CD14-positive monocyte (primary cell): ENCODE data around the gene GUCY1A1. TPM values are rescaled to one million over a fixed set of nuclear protein-coding genes. Genes with fewer than 3 reads are reported as not detected.

ENCODE experiments used
- DNase-seq, 3 donors: peaks; one replicate each; pipeline ENCODE4 v3.0.0-alpha.2; 2011 to 2022
- H2AFZ ChIP-seq: 2 replicates; pipeline ENCODE4 v1.6.0; 2012; ENCODE audit warnings: mild to moderate bottlenecking, low read depth, low read length, inconsistent platforms; ENCODE audit not compliant: insufficient read depth, poor library complexity, severe bottlenecking
- H3K27ac ChIP-seq, 2 donors: 1 replicate in 1 of 2; 2 replicates in 1 of 2; pipeline ENCODE4 v1.5.1; 2012 to 2013; ENCODE audit warnings: low read length in 2 of 2, control low read depth in 1 of 2, inconsistent platforms in 1 of 2, low read depth in 1 of 2, mild to moderate bottlenecking in 1 of 2
- H3K27me3 ChIP-seq, 2 donors: one replicate each; pipeline versions ENCODE4 v1.6.0 to v1.6.1; 2011 to 2013; ENCODE audit warnings: low read length in 2 of 2; ENCODE audit not compliant: control insufficient read depth in 2 of 2, insufficient read depth in 2 of 2
- H3K36me3 ChIP-seq, 2 donors: replicated peaks in 1 of 2; 1 replicate in 1 of 2; 2 replicates in 1 of 2; pipeline versions ENCODE4 v1.5.1 to v1.6.1; 2012 to 2013; ENCODE audit warnings: low read length in 2 of 2, control low read depth in 1 of 2, inconsistent platforms in 1 of 2, mild to moderate bottlenecking in 1 of 2; ENCODE audit not compliant: insufficient read depth in 2 of 2, control insufficient read depth in 1 of 2
- H3K4me1 ChIP-seq, 2 donors: 1 replicate in 1 of 2; 2 replicates in 1 of 2; pipeline versions ENCODE4 v1.5.1 to v1.6.1; 2012 to 2013; ENCODE audit warnings: low read length in 2 of 2, control low read depth in 1 of 2, inconsistent platforms in 1 of 2, mild to moderate bottlenecking in 1 of 2, moderate library complexity in 1 of 2; ENCODE audit not compliant: insufficient read depth in 2 of 2, control insufficient read depth in 1 of 2
- H3K4me2 ChIP-seq: replicated peaks from 2 replicates; pipeline ENCODE3; 2012; ENCODE audit warnings: low read length, moderate library complexity, mild to moderate bottlenecking; ENCODE audit not compliant: poor library complexity, severe bottlenecking; ENCODE audit errors: extremely low read depth
- H3K4me3 ChIP-seq, 3 experiments: fragments of 200-600 bp in 1 of 3; sonication (generic) in 1 of 3; replicated peaks in 1 of 3; 1 replicate in 2 of 3; 2 replicates in 1 of 3; pipeline ENCODE4 v1.5.1; 2011 to 2013; ENCODE audit warnings: low read length in 3 of 3, mild to moderate bottlenecking in 3 of 3, control low read depth in 2 of 3, low read depth in 2 of 3, inconsistent platforms in 1 of 3, moderate library complexity in 1 of 3
- H3K79me2 ChIP-seq: 2 replicates; pipeline ENCODE4 v1.6.0; 2012; ENCODE audit warnings: mild to moderate bottlenecking, control low read depth, inconsistent platforms, low read length, moderate library complexity; ENCODE audit not compliant: insufficient read depth
- H3K9ac ChIP-seq: 2 replicates; pipeline ENCODE4 v1.6.0; 2017; ENCODE audit warnings: low read length, mild to moderate bottlenecking; ENCODE audit not compliant: insufficient read depth, poor library complexity, severe bottlenecking
- H3K9me3 ChIP-seq, 2 donors: replicated peaks in 1 of 2; 1 replicate in 1 of 2; 2 replicates in 1 of 2; pipeline versions ENCODE4 v1.5.1 to v1.6.1; 2012 to 2013; ENCODE audit warnings: low read length in 2 of 2, control low read depth in 1 of 2; ENCODE audit not compliant: control insufficient read depth in 1 of 2, insufficient read depth in 1 of 2
- H4K20me1 ChIP-seq: 2 replicates; pipeline ENCODE4 v1.6.0; 2012; ENCODE audit warnings: mild to moderate bottlenecking, low read length, control low read depth, moderate library complexity; ENCODE audit not compliant: insufficient read depth
- H3K27ac Mint-ChIP-seq, 7 donors: one replicate each; pipeline ENCODE4 v1.8.0; 2020; ENCODE audit warnings: mild to moderate bottlenecking in 7 of 7, mixed read lengths in 7 of 7, moderate library complexity in 6 of 7, inconsistent platforms in 2 of 7
- H3K27me3 Mint-ChIP-seq, 3 donors: one replicate each; pipeline ENCODE4 v1.8.0; 2021 to 2022; ENCODE audit warnings: low read depth in 3 of 3, mild to moderate bottlenecking in 3 of 3, mixed read lengths in 3 of 3, moderate library complexity in 3 of 3, inconsistent platforms in 1 of 3
- H3K36me3 Mint-ChIP-seq, 2 donors: one replicate each; pipeline ENCODE4 v1.8.0; 2020; ENCODE audit warnings: mixed read lengths in 2 of 2, inconsistent platforms in 1 of 2, mild to moderate bottlenecking in 1 of 2
- H3K4me1 Mint-ChIP-seq: one replicate; pipeline ENCODE4 v1.8.0; 2020; ENCODE audit warnings: mild to moderate bottlenecking, mixed read lengths
- H3K4me3 Mint-ChIP-seq, 2 donors: one replicate each; pipeline ENCODE4 v1.8.0; 2020; ENCODE audit warnings: mild to moderate bottlenecking in 2 of 2, mixed read lengths in 2 of 2, moderate library complexity in 1 of 2
- H3K9me3 Mint-ChIP-seq, 7 donors: one replicate each; pipeline ENCODE4 v1.8.0; 2020 to 2022; ENCODE audit warnings: mixed read lengths in 7 of 7, mild to moderate bottlenecking in 6 of 7, moderate library complexity in 6 of 7, inconsistent platforms in 2 of 7
- CTCF ChIP-seq: fragments of 200-600 bp; IDR thresholded peaks from one replicate; pipeline ENCODE4 v1.8.0; 2022; ENCODE audit warnings: antibody characterized with exemption, mild to moderate bottlenecking
- WGBS: methylation state at CpG from one replicate; pipeline ENCODE4 v1.1.5; 2013; ENCODE audit warnings: missing lambda C conversion rate; ENCODE audit not compliant: insufficient coverage; 5-methylcytosine and 5-hydroxymethylcytosine counted together
- intact Hi-C, 2 donors: fragments of 100-400 bp; cut with micrococcal nuclease; formaldehyde crosslinking; loops; one replicate each; pipeline versions ENCODE4 v1.15.0 to v1.15.1; 2023
- polyA plus RNA-seq, 3 donors: library from polyadenylated mRNA; depleted of rRNA in 1 of 3; unstranded in 2 of 3; stranded (reverse) in 1 of 3; fragments of 300-500 nt in 2 of 3; fragments of >200 nt in 1 of 3; fragmentation: Illumina TruSeq in 2 of 3; gene quantifications; 1 replicate in 2 of 3; 2 replicates in 1 of 3; pipeline ENCODE4 v1.2.3, GENCODE V29; 2012 to 2021

The GUCY1A1 gene
- polyA plus RNA-seq, 3 donors = 0.88 to 1.2 (median 0.95) TPM

DNA sequence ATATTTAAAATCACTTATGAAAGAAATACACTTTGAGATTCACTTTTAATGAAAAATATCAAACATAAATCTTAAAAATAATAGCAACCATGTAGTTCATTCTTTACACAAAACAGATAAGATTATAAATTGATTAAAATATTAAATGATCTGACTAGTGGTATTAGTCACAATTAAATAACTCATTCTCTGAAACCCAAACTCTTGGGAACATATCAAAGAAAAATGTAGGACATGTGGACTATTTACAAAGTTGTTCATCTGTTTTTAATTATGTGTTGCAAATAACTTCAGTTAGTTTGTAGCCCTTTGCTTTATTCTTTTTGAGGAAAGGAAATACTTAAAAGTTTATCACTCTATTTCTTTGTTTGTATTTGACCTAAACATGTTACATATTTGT lies 9.5 kb upstream of the GUCY1A1 start:
- Mint-ChIP-seq H3K4me3 (no peak overlapping the region), H3K27me3 (peaks cover 0 to 2% (median 0%) of the 10 kb centered on the region in 3 donors), H3K27ac (no peak overlapping the region), H3K4me1 (peaks cover 9% of the 10 kb centered on the region), H3K36me3 (no peaks in the 10 kb centered on the region), H3K9me3 (peaks cover 0 to 2% (median 0%) of the 10 kb centered on the region in 7 donors)
- no peak overlapping the region for H3K4me3 ChIP-seq
- H3K36me3 ChIP-seq = no peaks in the 10 kb centered on the region
- no peak overlapping the region for H2AFZ ChIP-seq
- no peaks in the 10 kb centered on the region for H3K27me3 ChIP-seq
- H3K4me2 ChIP-seq = no peak overlapping the region
- no peak for TF ChIP-seq CTCF
- no peaks in the 10 kb centered on the region for H3K9me3 ChIP-seq
- intact Hi-C loops = no loop called here
- no peaks in the 10 kb centered on the region for H3K4me1 ChIP-seq
- H3K9ac ChIP-seq = no peak overlapping the region
- no peaks in the 10 kb centered on the region for H3K79me2 ChIP-seq
- no peak for DNase-seq
- H3K27ac ChIP-seq = no peak overlapping the region
- no peaks in the 10 kb centered on the region for H4K20me1 ChIP-seq

- Histone ChIP-seq H3K4me2 (no peak overlapping the region), H3K27ac (no peak overlapping the region), H3K27me3 (no peaks in the 10 kb centered on the region), H3K36me3 (no peaks in the 10 kb centered on the region), H2AFZ (no peak overlapping the region), H4K20me1 (no peaks in the 10 kb centered on the region), H3K4me3 (no peak overlapping the region), H3K9ac (no peak overlapping the region), H3K4me1 (no peaks in the 10 kb centered on the region), H3K79me2 (no peaks in the 10 kb centered on the region), H3K9me3 (no peaks in the 10 kb centered on the region)
- TF ChIP-seq CTCF = no peak
- Mint-ChIP-seq H3K4me3 (no peak overlapping the region), H3K36me3 (no peaks in the 10 kb centered on the region), H3K27me3 (peaks cover 0 to 2% (median 0%) of the 10 kb centered on the region in 3 donors), H3K4me1 (peaks cover 9% of the 10 kb centered on the region), H3K27ac (peak overlapping the region in 1 of 7 donors; percentile 23), H3K9me3 (peaks cover 0 to 2% (median 0%) of the 10 kb centered on the region in 7 donors)
- no CpG with 5 or more reads among the region's 1 CpG for WGBS
- no peak for DNase-seq
- intact Hi-C loops = no loop called here
These were observed 8.5 kb upstream of the GUCY1A1 start for GRCh38 chr4:155657985-155658680.
